GM12878 (cell line): ENCODE results near the gene FBXO42. TPM values are rescaled to one million over a fixed set of nuclear protein-coding genes. Genes with fewer than 3 reads are reported as not detected.
A peak's percentile ranks its signal among the peaks of the same experiment; 100 is the strongest.

Source experiments
- ATAC-seq: fragments of 200-7000 bp; cut with Tn5 transposase; 3 replicates; pipeline ENCODE4 v1.9.1; 2020; ENCODE audit warnings: mild to moderate bottlenecking, moderate library complexity
- BruUV-seq: library from RNA; stranded (reverse); fragments of 400-500 nt; replicated peaks from 2 replicates; lab custom pipeline; 2021; lab: Mats Ljungman, UMichigan
- CTCF ChIA-PET: fragments of 300-600 bp; sonication (Branson Sonifier 250); formaldehyde crosslinking; extraction: SDS; loops from one replicate; lab custom pipeline; 2021; ENCODE audit warnings: inconsistent platforms; lab: Yijun Ruan, JAX
- POLR2A ChIA-PET: fragments of 350-600 bp; formaldehyde crosslinking; extraction: SDS; loops from one replicate; lab custom pipeline; 2021; ENCODE audit warnings: inconsistent platforms; lab: Charles Lee
- RAD21 ChIA-PET: fragments of 300-600 bp; sonication (Branson Sonifier 250); formaldehyde crosslinking; loops from one replicate; lab custom pipeline; 2023; ENCODE audit warnings: antibody characterized with exemption; ENCODE audit not compliant: unreplicated experiment; lab: Charles Lee
- SMC1A ChIA-PET: fragments of 300-600 bp; sonication (Branson Sonifier 250); formaldehyde crosslinking; loops from one replicate; lab custom pipeline; 2023; ENCODE audit not compliant: unreplicated experiment, uncharacterized antibody; lab: Charles Lee
- DNase-seq: peaks from one replicate; pipeline ENCODE4 v3.0.0-alpha.2; 2011; ENCODE audit warnings: low read depth, low spot score
- FAIRE-seq: peaks from 3 replicates; lab custom pipeline; 2011; peaks lifted over from hg19 to GRCh38; lab: Jason Lieb, UNC
- H2AFZ ChIP-seq: 2 replicates; pipeline ENCODE4 v1.6.0; 2011; ENCODE audit warnings: low read depth, low read length, control low read depth; ENCODE audit not compliant: control insufficient read depth
- H3K27ac ChIP-seq: 2 replicates; pipeline ENCODE4 v1.5.1; 2011; ENCODE audit warnings: control low read depth; ENCODE audit not compliant: control insufficient read depth, insufficient read depth
- H3K27me3 ChIP-seq, 2 experiments: replicated peaks in 1 of 2; 2 replicates each; pipeline versions ENCODE4 v1.6.0 to v1.6.1; 2011; ENCODE audit warnings: low read length in 1 of 2; ENCODE audit not compliant: control insufficient read depth in 2 of 2, insufficient read depth in 2 of 2
- H3K36me3 ChIP-seq, 2 experiments: 2 replicates each; pipeline ENCODE4 v1.5.1; 2011; ENCODE audit warnings: low read length in 1 of 2; ENCODE audit not compliant: control insufficient read depth in 2 of 2, insufficient read depth in 2 of 2
- H3K4me1 ChIP-seq: 2 replicates; pipeline ENCODE4 v1.6.1; 2011; ENCODE audit warnings: mild to moderate bottlenecking, low read length, moderate library complexity, mixed read lengths; ENCODE audit not compliant: control insufficient read depth, insufficient read depth
- H3K4me2 ChIP-seq: 2 replicates; pipeline ENCODE4 v1.6.0; 2011; ENCODE audit warnings: control low read depth; ENCODE audit not compliant: control insufficient read depth, insufficient read depth
- H3K4me3 ChIP-seq: fragments of 200-600 bp; sonication (generic); 2 replicates; pipeline ENCODE4 v1.5.1; 2016
- H3K79me2 ChIP-seq: 2 replicates; pipeline ENCODE4 v1.6.0; 2011; ENCODE audit warnings: low read length; ENCODE audit not compliant: control insufficient read depth, insufficient read depth
- H3K9ac ChIP-seq: 2 replicates; pipeline ENCODE4 v1.8.0; 2011; ENCODE audit warnings: low read length, control low read depth, mixed read lengths; ENCODE audit not compliant: control insufficient read depth, insufficient read depth
- H3K9me3 ChIP-seq: replicated peaks from 3 replicates; pipeline ENCODE4 v1.5.1; 2011; ENCODE audit warnings: mild to moderate bottlenecking, low read length; ENCODE audit not compliant: control insufficient read depth, insufficient read depth
- H4K20me1 ChIP-seq: 2 replicates; pipeline ENCODE4 v1.6.0; 2011; ENCODE audit not compliant: control insufficient read depth, insufficient read depth
- ESRRA ChIP-seq: IDR thresholded peaks from 2 replicates; pipeline ENCODE4 v1.6.1; 2012; ENCODE audit warnings: mild to moderate bottlenecking, low read length, improper control_type of control experiment
- HDAC2 ChIP-seq: fragments of 200-600 bp; sonication (generic); IDR thresholded peaks from 2 replicates; pipeline ENCODE4 v1.6.1; 2017
- IRF5 ChIP-seq: fragments of 450-650 bp; IDR thresholded peaks from 2 replicates; pipeline ENCODE4 v1.6.1; 2017; ENCODE audit warnings: borderline replicate concordance
- NBN ChIP-seq: fragments of 450-650 bp; IDR thresholded peaks from 2 replicates; pipeline ENCODE4 v1.6.1; 2016
- PAX5 ChIP-seq: IDR thresholded peaks from 2 replicates; pipeline ENCODE4 v1.6.1; 2011; ENCODE audit warnings: low read depth, low read length, borderline replicate concordance
- RELB ChIP-seq: fragments of 450-650 bp; IDR thresholded peaks from 2 replicates; pipeline ENCODE4 v1.6.1; 2017; ENCODE audit warnings: low read depth, mild to moderate bottlenecking, moderate library complexity
- SMC3 ChIP-seq: IDR thresholded peaks from 2 replicates; pipeline ENCODE4 v1.6.1; 2011; ENCODE audit warnings: low read length, improper control_type of control experiment, borderline replicate concordance
- WGBS: methylation state at CpG from one replicate; pipeline ENCODE4 v1.1.6; 2016; ENCODE audit warnings: low lambda C conversion rate; ENCODE audit not compliant: insufficient replicate concordance, insufficient coverage; ENCODE audit errors: missing lambda C conversion rate; 5-methylcytosine and 5-hydroxymethylcytosine counted together
- in situ Hi-C: fragments of 300-500 bp; cut with MboI; formaldehyde crosslinking; loops from 9 replicates; pipeline ENCODE4 v1.14.3; 2018; ENCODE audit warnings: mixed read lengths
- intact Hi-C: fragments of 100-400 bp; cut with micrococcal nuclease; formaldehyde crosslinking; loops from one replicate; pipeline ENCODE4 v1.14.2; 2022; ENCODE audit not compliant: unreplicated experiment
- polyA plus RNA-seq, 11 experiments: library from polyadenylated mRNA; depleted of rRNA in 4 of 11; unstranded in 6 of 11; stranded (reverse) in 5 of 11; fragments of >200 nt; fragmentation: Nextera tagmentation in 4 of 11; fragmentation: Illumina TruSeq in 1 of 11; extraction: Ambion mirVana in 4 of 11; extraction: Trizol in 1 of 11; gene quantifications; 1 replicate in 1 of 11; 2 replicates in 10 of 11; pipeline versions ENCODE4 v1.2.1 to v1.2.3, GENCODE V29; 2011 to 2016; ENCODE audit warnings: inconsistent platforms in 2 of 11, missing spikeins in 2 of 11, low read depth in 1 of 11
- total RNA-seq, 4 experiments: library from RNA; depleted of rRNA in 3 of 4; stranded (reverse); fragments of >200 nt in 3 of 4; fragmentation: Illumina TruSeq in 1 of 4; extraction: Trizol in 1 of 4; gene quantifications; 2 replicates each; pipeline versions ENCODE4 v1.2.1 to v1.2.3, GENCODE V29; 2013 to 2021
- TF ChIP-seq, protein P1 (sequence below): fragments of 450-650 bp; IDR thresholded peaks from 2 replicates; pipeline ENCODE4 v1.6.1; 2017; ENCODE audit warnings: mild to moderate bottlenecking, moderate library complexity
- TF ChIP-seq, protein P2 (sequence below): IDR thresholded peaks from 2 replicates; pipeline ENCODE4 v1.6.1; 2011; ENCODE audit warnings: borderline replicate concordance, low read depth, mild to moderate bottlenecking, moderate library complexity, low read length; ENCODE audit not compliant: insufficient read depth, poor library complexity, severe bottlenecking
- TF ChIP-seq, protein P3 (sequence below): fragments of 450-650 bp; IDR thresholded peaks from 2 replicates; pipeline ENCODE4 v1.6.1; 2018; ENCODE audit warnings: mild to moderate bottlenecking, low read depth, moderate library complexity; ENCODE audit not compliant: partially characterized antibody

Gene FBXO42
- total and polyA plus RNA-seq, 10 of the 15 experiments (the other 5 are each of a cell fraction or from before 2014, with no cell fraction given) = 6.1 to 23.8 (median 15.2) TPM

- ChIA-PET POLR2A (interaction anchor here (0.7 to 4.1 kb wide), 8 partner anchors 11 to 136 kb away, joined by 3 to 21 read pairs (median 4); partner anchors contain the start of gene SZRD1), SMC1A (interaction anchor here (0.7 to 5.6 kb wide), 9 partner anchors 9 to 164 kb away, joined by 3 to 43 read pairs (median 3); partner anchors contain the start of genes NECAP2 and SZRD1), RAD21 (interaction anchor here (0.7 to 3.9 kb wide), 4 partner anchors 11 to 274 kb away, joined by 3 to 31 read pairs (median 4); no protein-coding TSS in a partner anchor), CTCF (interaction anchor here (0.7 to 5.0 kb wide), 7 partner anchors 9 to 274 kb away, joined by 3 to 85 read pairs (median 5); no protein-coding TSS in a partner anchor)
- Histone ChIP-seq H3K9me3 (no peaks in the 10 kb centered on the region), H3K27me3 (no peaks in the 10 kb centered on the region), H3K4me3 (peak overlapping the region; percentile 75), H4K20me1 (no peaks in the 10 kb centered on the region), H2AFZ (peak overlapping the region; percentile 96), H3K4me1 (0 out of 2 replicates have a peak, but pooled peaks cover 4% of the 10 kb centered on the region), H3K4me2 (peak overlapping the region; percentile 82), H3K9ac (peak overlapping the region; percentile 87), H3K79me2 (peaks cover 40% of the 10 kb centered on the region), H3K36me3 (no peaks in the 10 kb centered on the region), H3K27ac (peak overlapping the region; percentile 84)
- peak; percentile 35 for DNase-seq
- ATAC-seq = peak; percentile 50
- WGBS = 47% methylated on average over 11 of the region's 11 CpGs
- intact Hi-C loops = no loop called here
- in situ Hi-C loops = no loop called here
- FAIRE-seq = no peak
- TSS peak; percentile 98 for BruUV-seq
- TF ChIP-seq IRF5 (no peak), HDAC2 (no peak), RELB (0 out of 2 replicates have a peak, but pooled peaks have one; percentile 14), SMC3 (no peak), PAX5 (no peak), NBN (0 out of 2 replicates have a peak, but pooled peaks have one; percentile 58), ESRRA (no peak)
- TF ChIP-seq, protein P1, sequence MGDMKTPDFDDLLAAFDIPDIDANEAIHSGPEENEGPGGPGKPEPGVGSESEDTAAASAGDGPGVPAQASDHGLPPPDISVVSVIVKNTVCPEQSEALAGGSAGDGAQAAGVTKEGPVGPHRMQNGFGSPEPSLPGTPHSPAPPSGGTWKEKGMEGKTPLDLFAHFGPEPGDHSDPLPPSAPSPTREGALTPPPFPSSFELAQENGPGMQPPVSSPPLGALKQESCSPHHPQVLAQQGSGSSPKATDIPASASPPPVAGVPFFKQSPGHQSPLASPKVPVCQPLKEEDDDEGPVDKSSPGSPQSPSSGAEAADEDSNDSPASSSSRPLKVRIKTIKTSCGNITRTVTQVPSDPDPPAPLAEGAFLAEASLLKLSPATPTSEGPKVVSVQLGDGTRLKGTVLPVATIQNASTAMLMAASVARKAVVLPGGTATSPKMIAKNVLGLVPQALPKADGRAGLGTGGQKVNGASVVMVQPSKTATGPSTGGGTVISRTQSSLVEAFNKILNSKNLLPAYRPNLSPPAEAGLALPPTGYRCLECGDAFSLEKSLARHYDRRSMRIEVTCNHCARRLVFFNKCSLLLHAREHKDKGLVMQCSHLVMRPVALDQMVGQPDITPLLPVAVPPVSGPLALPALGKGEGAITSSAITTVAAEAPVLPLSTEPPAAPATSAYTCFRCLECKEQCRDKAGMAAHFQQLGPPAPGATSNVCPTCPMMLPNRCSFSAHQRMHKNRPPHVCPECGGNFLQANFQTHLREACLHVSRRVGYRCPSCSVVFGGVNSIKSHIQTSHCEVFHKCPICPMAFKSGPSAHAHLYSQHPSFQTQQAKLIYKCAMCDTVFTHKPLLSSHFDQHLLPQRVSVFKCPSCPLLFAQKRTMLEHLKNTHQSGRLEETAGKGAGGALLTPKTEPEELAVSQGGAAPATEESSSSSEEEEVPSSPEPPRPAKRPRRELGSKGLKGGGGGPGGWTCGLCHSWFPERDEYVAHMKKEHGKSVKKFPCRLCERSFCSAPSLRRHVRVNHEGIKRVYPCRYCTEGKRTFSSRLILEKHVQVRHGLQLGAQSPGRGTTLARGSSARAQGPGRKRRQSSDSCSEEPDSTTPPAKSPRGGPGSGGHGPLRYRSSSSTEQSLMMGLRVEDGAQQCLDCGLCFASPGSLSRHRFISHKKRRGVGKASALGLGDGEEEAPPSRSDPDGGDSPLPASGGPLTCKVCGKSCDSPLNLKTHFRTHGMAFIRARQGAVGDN = peak; percentile 38; the same call in 1 of the 2 replicates
- TF ChIP-seq, protein P2, sequence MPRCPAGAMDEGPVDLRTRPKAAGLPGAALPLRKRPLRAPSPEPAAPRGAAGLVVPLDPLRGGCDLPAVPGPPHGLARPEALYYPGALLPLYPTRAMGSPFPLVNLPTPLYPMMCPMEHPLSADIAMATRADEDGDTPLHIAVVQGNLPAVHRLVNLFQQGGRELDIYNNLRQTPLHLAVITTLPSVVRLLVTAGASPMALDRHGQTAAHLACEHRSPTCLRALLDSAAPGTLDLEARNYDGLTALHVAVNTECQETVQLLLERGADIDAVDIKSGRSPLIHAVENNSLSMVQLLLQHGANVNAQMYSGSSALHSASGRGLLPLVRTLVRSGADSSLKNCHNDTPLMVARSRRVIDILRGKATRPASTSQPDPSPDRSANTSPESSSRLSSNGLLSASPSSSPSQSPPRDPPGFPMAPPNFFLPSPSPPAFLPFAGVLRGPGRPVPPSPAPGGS = no peak
- TF ChIP-seq, protein P3, sequence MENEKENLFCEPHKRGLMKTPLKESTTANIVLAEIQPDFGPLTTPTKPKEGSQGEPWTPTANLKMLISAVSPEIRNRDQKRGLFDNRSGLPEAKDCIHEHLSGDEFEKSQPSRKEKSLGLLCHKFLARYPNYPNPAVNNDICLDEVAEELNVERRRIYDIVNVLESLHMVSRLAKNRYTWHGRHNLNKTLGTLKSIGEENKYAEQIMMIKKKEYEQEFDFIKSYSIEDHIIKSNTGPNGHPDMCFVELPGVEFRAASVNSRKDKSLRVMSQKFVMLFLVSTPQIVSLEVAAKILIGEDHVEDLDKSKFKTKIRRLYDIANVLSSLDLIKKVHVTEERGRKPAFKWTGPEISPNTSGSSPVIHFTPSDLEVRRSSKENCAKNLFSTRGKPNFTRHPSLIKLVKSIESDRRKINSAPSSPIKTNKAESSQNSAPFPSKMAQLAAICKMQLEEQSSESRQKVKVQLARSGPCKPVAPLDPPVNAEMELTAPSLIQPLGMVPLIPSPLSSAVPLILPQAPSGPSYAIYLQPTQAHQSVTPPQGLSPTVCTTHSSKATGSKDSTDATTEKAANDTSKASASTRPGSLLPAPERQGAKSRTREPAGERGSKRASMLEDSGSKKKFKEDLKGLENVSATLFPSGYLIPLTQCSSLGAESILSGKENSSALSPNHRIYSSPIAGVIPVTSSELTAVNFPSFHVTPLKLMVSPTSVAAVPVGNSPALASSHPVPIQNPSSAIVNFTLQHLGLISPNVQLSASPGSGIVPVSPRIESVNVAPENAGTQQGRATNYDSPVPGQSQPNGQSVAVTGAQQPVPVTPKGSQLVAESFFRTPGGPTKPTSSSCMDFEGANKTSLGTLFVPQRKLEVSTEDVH = no peak
Measured at GRCh38 chr1:16352842-16353535, 709 bp upstream of the FBXO42 start.
